Body of pancreas (tissue), 4 donors: Measurements from ENCODE around the gene FKBP3.

ENCODE experiments used
- CTCF ChIP-seq, 7 experiments: fragments of 450-650 bp in 4 of 7; fragments of 200-600 bp in 3 of 7; sonication (generic) in 3 of 7; IDR thresholded peaks; one replicate each; pipeline ENCODE4 v1.5.1; 2016 to 2019; ENCODE audit warnings: antibody characterized with exemption in 7 of 7
- POLR2A ChIP-seq, 3 donors: fragments of 450-650 bp; IDR thresholded peaks; one replicate each; pipeline ENCODE4 v1.6.1; 2016; ENCODE audit warnings: antibody characterized with exemption in 3 of 3, mild to moderate bottlenecking in 2 of 3

- TF ChIP-seq POLR2A (IDR thresholded peaks at IDR 0.05) (no peak), CTCF (IDR thresholded peaks at IDR 0.05) (no peak)
Measured at GRCh38 chr14:45094275-45094674, 40.0 kb downstream of the FKBP3 start.
